Neural progenitor cell (in vitro differentiated cells): Measurements from ENCODE around the gene CCDC141.

ENCODE experiments used
- CTCF ChIP-seq: fragments of 200-600 bp; sonication (generic); IDR thresholded peaks from 2 replicates; pipeline ENCODE4 v1.5.1; 2017; ENCODE audit warnings: antibody characterized with exemption, mild to moderate bottlenecking
- EZH2 ChIP-seq: fragments of 200-600 bp; sonication (generic); IDR thresholded peaks from 2 replicates; pipeline ENCODE4 v1.6.1; 2017; ENCODE audit warnings: antibody characterized with exemption, mild to moderate bottlenecking, moderate library complexity

DNA sequence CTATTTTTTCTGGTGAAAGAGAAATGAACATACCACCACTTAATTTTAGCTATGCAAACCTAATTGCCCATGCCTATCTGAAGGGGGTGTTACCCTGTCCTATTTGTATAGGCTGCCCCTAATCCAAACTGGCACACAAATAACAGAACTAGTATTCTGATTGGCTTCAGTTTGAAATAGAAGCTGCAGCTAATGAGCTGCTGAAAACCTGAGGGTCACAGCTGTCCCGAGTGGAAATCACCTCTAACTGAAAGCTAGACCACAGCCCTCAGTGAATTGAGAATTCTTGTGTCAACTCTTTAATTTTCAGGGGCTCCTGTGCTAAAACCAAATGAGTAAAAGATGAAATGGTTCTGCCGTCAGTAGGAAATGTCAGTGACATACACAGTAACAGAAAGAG lies 28.7 kb downstream of the CCDC141 start:
- TF ChIP-seq CTCF (no peak), EZH2 (no peak)
